Fibroblast of mammary gland (primary cell): ENCODE results near the gene CARS1.

Source experiments
- DNase-seq: peaks from one replicate; pipeline ENCODE4 v3.0.0-alpha.2; 2010; ENCODE audit warnings: low read depth
- H3K4me3 ChIP-seq: 2 replicates; pipeline ENCODE4 v1.5.1; 2011; ENCODE audit warnings: low read depth, mild to moderate bottlenecking, low read length, moderate library complexity; ENCODE audit not compliant: control insufficient read depth
- CTCF ChIP-seq: conservative IDR thresholded peaks from 2 replicates; pipeline ENCODE4 v1.5.1; 2011; ENCODE audit warnings: low read depth, low read length, inconsistent platforms; ENCODE audit not compliant: control insufficient read depth, insufficient read depth

The CARS1 gene

GRCh38 chr11:3085052-3085451 lies 27.8 kb upstream of the CARS1 start:
- no peak overlapping the region for H3K4me3 ChIP-seq
- no peak for DNase-seq
- no peak for TF ChIP-seq CTCF

- DNase-seq, result no peak
- no peak overlapping the region for H3K4me3 ChIP-seq
- no peak for TF ChIP-seq CTCF
Observed at GRCh38 chr11:3083321-3083720, 26.1 kb upstream of the CARS1 start.

- no peak overlapping the region for H3K4me3 ChIP-seq
- no peak for DNase-seq
- TF ChIP-seq CTCF, result no peak
Observed at GRCh38 chr11:3081386-3081751, 24.1 kb upstream of the CARS1 start.

- DNase-seq, result no peak
- no peak for TF ChIP-seq CTCF
- no peak overlapping the region for H3K4me3 ChIP-seq
Observed at GRCh38 chr11:3080733-3081385, 23.6 kb upstream of the CARS1 start.

GRCh38 chr11:3080104-3080503 lies 22.9 kb upstream of the CARS1 start:
- no peak for DNase-seq
- no peak overlapping the region for H3K4me3 ChIP-seq
- no peak for TF ChIP-seq CTCF

GRCh38 chr11:3077846-3078440 lies 20.7 kb upstream of the CARS1 start:
- TF ChIP-seq CTCF, result no peak
- DNase-seq, result no peak

More at GRCh38 chr11:3077846-3078440, 20.7 kb upstream of the CARS1 start:
- no peak overlapping the region for H3K4me3 ChIP-seq
